ENCODE data around the gene EZH2. TPM values are rescaled to one million over a fixed set of nuclear protein-coding genes. Genes with fewer than 3 reads are reported as not detected.

Gene EZH2
- total RNA-seq, 1 donor from 2014 or later: 16.2 TPM

DNA sequence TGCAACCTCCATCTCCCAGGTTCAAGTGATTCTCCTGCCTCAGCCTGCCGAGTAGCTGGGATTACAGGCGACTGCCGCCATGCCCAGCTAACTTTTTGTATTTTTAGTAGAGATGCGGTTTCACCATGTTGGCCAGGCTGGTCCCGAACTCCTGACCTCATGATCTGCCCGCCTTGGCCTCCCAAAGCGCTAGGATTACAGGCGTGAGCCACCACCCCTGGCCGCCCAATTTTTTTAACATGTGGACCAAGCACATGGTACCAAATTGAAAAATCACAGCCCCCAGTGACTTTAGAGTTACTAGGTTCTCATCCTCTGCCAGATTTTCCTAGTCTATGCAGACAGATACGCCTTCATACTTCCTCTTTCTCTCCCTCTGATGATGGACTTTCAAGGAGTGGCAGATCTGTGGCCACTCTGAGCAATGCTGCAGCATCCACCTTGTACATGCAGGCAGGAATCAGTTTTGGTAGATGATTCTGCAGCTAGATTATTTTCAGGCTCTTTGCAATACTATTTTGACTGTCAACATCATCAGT lies 34.0 kb upstream of the EZH2 start:
- Histone ChIP-seq H3K27me3 (ENCODE audit: control insufficient read depth in 3 of 3, insufficient read depth in 3 of 3, low read length in 3 of 3) (peaks cover 0 to 5% (median 0%) of the 10 kb centered on the region in 3 donors), H3K9ac (ENCODE audit: low read depth in 1 of 3, low read length in 3 of 3) (no peak overlapping the region), H3K36me3 (ENCODE audit: control insufficient read depth in 3 of 3, insufficient read depth in 3 of 3, low read length in 3 of 3) (no peaks in the 10 kb centered on the region), H3K27ac (ENCODE audit: low read depth, low read length) (no peak overlapping the region), H3K9me3 (ENCODE audit: control insufficient read depth in 3 of 3, low read length in 3 of 3) (no peaks in the 10 kb centered on the region), H3K4me3 (ENCODE audit: low read length in 3 of 3) (no peak overlapping the region), H3K4me1 (ENCODE audit: control insufficient read depth in 3 of 3, insufficient read depth in 3 of 3, low read length in 3 of 3) (no peaks in the 10 kb centered on the region)

DNA sequence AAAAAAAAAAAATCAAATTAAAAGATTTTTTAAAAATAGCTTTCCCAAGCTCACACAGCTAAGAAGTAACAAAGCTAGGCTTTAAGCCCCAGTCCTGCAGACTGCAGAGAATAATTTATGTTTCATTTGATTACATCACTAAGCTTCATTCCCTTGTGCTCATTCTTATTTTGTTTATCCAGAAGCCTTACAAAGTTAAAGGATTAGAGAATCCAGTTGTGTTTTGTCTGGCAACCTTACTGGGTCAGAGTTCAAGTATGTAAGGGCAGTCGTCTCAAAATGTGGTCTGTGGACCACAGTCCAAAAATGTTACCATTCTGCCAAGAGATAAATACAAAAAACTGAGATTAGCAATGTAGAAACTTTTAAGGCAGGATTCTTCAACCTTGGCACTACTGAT lies 32.1 kb upstream of the EZH2 start:
- H3K27ac ChIP-seq (ENCODE audit: low read depth, low read length): no peak overlapping the region
- H3K36me3 ChIP-seq (ENCODE audit: control insufficient read depth in 3 of 3, insufficient read depth in 3 of 3, low read length in 3 of 3): no peaks in the 10 kb centered on the region
- H3K9ac ChIP-seq (ENCODE audit: low read depth in 1 of 3, low read length in 3 of 3): no peak overlapping the region
- no peaks in the 10 kb centered on the region for H3K9me3 ChIP-seq (ENCODE audit: control insufficient read depth in 3 of 3, low read length in 3 of 3)
- H3K27me3 ChIP-seq (ENCODE audit: control insufficient read depth in 3 of 3, insufficient read depth in 3 of 3, low read length in 3 of 3): peaks cover 0 to 11% (median 0%) of the 10 kb centered on the region in 3 donors
- no peak overlapping the region for H3K4me3 ChIP-seq (ENCODE audit: low read length in 3 of 3)
- H3K4me1 ChIP-seq (ENCODE audit: control insufficient read depth in 3 of 3, insufficient read depth in 3 of 3, low read length in 3 of 3): no peaks in the 10 kb centered on the region

DNA sequence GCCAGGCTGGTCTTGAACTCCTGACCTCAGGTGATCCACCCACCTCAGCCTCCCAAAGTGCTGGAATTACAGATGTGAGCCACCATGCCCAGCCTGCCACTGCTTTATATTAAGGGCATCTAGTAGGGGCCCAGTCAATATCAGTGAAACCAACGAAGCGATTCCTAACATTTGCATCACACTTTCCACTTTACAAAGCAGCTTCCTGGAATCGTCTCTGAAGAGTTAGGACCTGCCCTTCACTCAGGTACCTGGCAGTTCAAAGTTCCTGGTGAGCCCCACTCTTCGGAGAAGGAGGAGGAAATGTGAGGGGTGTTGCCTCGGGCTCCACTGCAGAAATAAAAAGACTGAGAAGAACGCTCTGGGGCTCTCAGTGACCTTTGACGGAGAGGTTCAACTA lies 31.1 kb upstream of the EZH2 start:
- Histone ChIP-seq H3K4me3 (ENCODE audit: low read length in 3 of 3) (no peak overlapping the region), H3K4me1 (ENCODE audit: control insufficient read depth in 3 of 3, insufficient read depth in 3 of 3, low read length in 3 of 3) (no peaks in the 10 kb centered on the region), H3K36me3 (ENCODE audit: control insufficient read depth in 3 of 3, insufficient read depth in 3 of 3, low read length in 3 of 3) (no peaks in the 10 kb centered on the region), H3K27me3 (ENCODE audit: control insufficient read depth in 3 of 3, insufficient read depth in 3 of 3, low read length in 3 of 3) (peaks cover 0 to 11% (median 5%) of the 10 kb centered on the region in 3 donors), H3K9me3 (ENCODE audit: control insufficient read depth in 3 of 3, low read length in 3 of 3) (no peaks in the 10 kb centered on the region), H3K27ac (ENCODE audit: low read depth, low read length) (no peak overlapping the region), H3K9ac (ENCODE audit: low read depth in 1 of 3, low read length in 3 of 3) (no peak overlapping the region)

DNA sequence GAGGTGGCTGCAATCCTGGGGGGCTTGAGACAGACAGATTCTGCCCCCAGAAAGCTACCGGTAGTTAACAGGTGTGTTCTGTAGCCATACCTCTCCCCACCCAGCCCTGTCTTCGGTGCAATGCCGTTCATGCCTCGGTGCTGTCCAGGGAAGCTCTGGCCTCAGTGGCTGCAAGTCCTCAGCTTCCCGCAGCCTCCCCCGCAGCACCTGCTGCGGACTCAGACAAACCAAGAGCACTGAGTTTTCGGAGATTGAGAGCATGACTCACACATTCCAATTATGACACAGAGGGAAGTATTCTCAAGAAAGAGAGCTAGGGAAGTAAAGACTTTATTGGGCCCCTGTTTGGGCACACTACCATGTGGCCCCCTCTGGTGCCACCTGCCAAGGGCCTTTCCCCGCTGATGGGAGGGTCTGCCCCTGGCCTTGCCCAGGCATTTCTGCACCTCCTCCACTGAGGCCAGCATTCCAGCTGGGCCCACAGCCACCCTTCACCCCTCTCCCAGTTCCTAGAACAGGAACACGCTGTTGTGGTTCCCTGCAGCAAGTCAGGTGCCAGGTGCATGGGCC lies 30.2 kb upstream of the EZH2 start:
- Histone ChIP-seq H3K9ac (ENCODE audit: low read depth in 1 of 3, low read length in 3 of 3) (no peak overlapping the region), H3K36me3 (ENCODE audit: control insufficient read depth in 3 of 3, insufficient read depth in 3 of 3, low read length in 3 of 3) (no peaks in the 10 kb centered on the region), H3K4me3 (ENCODE audit: low read length in 3 of 3) (no peak overlapping the region), H3K27me3 (ENCODE audit: control insufficient read depth in 3 of 3, insufficient read depth in 3 of 3, low read length in 3 of 3) (peaks cover 0 to 11% (median 8%) of the 10 kb centered on the region in 3 donors), H3K4me1 (ENCODE audit: control insufficient read depth in 3 of 3, insufficient read depth in 3 of 3, low read length in 3 of 3) (no peaks in the 10 kb centered on the region), H3K9me3 (ENCODE audit: control insufficient read depth in 3 of 3, low read length in 3 of 3) (no peaks in the 10 kb centered on the region), H3K27ac (ENCODE audit: low read depth, low read length) (no peak overlapping the region)

DNA sequence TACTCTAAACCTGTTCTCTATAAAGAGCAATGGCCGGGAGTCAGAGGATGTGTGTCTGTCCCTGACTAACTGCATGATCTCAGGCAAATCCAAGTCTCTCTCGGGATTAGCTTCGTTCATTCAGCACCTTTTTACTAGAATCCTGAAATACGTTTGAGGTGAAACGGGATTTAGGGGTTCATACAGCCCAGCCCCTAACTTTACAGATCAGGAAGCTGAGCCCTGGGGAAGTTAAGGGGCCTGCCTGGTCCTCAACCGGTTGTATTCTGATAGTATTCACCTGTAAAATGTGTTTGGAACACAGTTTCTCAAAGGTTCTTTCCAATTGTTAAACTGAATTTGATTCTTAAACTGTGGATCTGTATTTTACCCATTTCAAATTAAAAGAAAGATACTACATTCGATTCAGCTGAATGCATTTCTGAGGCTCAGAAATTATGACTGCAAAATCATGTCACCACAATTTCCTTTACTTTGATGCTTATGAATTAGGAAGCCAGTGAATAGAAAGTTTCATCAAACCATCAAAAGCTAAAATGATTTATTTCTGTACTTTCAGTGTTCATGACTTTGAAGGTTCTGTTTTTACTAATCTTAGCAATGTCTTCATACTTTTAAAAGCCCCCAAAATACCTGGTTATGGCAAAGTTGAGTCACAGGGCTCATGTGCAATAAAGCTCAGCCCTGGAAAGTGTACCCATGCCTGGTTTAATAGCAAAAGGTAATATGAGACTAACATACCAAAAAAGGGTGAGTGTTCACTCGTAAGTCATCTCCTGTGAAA lies 28.9 kb upstream of the EZH2 start:
- Histone ChIP-seq H3K9ac (ENCODE audit: low read depth in 1 of 3, low read length in 3 of 3) (no peak overlapping the region), H3K4me3 (ENCODE audit: low read length in 3 of 3) (no peak overlapping the region), H3K9me3 (ENCODE audit: control insufficient read depth in 3 of 3, low read length in 3 of 3) (no peaks in the 10 kb centered on the region), H3K4me1 (ENCODE audit: control insufficient read depth in 3 of 3, insufficient read depth in 3 of 3, low read length in 3 of 3) (no peaks in the 10 kb centered on the region), H3K27ac (ENCODE audit: low read depth, low read length) (no peak overlapping the region), H3K36me3 (ENCODE audit: control insufficient read depth in 3 of 3, insufficient read depth in 3 of 3, low read length in 3 of 3) (no peaks in the 10 kb centered on the region), H3K27me3 (ENCODE audit: control insufficient read depth in 3 of 3, insufficient read depth in 3 of 3, low read length in 3 of 3) (peaks cover 9 to 22% (median 15%) of the 10 kb centered on the region in 3 donors)

DNA sequence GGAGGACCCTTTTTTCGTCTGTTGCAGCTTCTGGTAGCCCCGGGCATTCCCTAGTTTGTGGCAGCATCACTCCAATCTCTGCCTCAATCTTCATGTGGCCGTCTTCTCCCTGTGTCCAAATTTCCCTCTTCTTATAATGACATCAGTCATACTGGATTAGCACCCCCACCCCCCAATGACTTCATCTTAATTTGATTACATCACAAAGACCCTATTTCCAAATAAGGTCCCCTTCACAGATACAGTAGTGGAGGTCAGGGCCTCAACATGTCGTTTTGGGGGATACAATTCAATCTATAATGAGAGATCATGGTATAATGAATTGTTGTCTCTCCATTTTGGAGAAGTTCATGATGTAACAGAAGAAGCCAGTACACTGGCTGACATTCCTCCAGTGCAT lies 28.1 kb upstream of the EZH2 start:
- Histone ChIP-seq H3K9ac (ENCODE audit: low read depth in 1 of 3, low read length in 3 of 3) (no peak overlapping the region), H3K27me3 (ENCODE audit: control insufficient read depth in 3 of 3, insufficient read depth in 3 of 3, low read length in 3 of 3) (peaks cover 9 to 22% (median 16%) of the 10 kb centered on the region in 3 donors), H3K36me3 (ENCODE audit: control insufficient read depth in 3 of 3, insufficient read depth in 3 of 3, low read length in 3 of 3) (no peaks in the 10 kb centered on the region), H3K27ac (ENCODE audit: low read depth, low read length) (no peak overlapping the region), H3K4me3 (ENCODE audit: low read length in 3 of 3) (no peak overlapping the region), H3K4me1 (ENCODE audit: control insufficient read depth in 3 of 3, insufficient read depth in 3 of 3, low read length in 3 of 3) (no peaks in the 10 kb centered on the region), H3K9me3 (ENCODE audit: control insufficient read depth in 3 of 3, low read length in 3 of 3) (no peaks in the 10 kb centered on the region)

DNA sequence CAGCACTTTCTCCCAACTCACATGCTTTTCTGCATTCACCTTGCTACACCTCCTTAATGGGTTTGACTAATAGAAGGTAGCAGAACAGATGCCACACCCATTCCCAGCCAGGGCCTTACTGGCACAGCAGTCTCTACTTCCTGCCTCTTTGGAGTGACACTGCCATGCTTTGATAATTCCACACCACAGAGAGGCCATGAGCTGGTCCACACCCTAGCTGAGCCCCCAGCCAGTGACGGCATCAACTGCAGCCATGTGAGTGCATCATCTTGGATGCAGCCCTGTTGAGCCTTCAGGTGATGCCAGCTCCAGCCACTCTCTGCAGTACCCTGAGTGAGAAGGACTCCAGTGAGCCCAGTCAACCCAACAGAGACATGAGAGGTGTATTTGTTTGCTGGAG lies 27.5 kb upstream of the EZH2 start:
- Histone ChIP-seq H3K4me3 (ENCODE audit: low read length in 3 of 3) (no peak overlapping the region), H3K27me3 (ENCODE audit: control insufficient read depth in 3 of 3, insufficient read depth in 3 of 3, low read length in 3 of 3) (peaks cover 9 to 22% (median 19%) of the 10 kb centered on the region in 3 donors), H3K4me1 (ENCODE audit: control insufficient read depth in 3 of 3, insufficient read depth in 3 of 3, low read length in 3 of 3) (no peaks in the 10 kb centered on the region), H3K9ac (ENCODE audit: low read depth in 1 of 3, low read length in 3 of 3) (no peak overlapping the region), H3K27ac (ENCODE audit: low read depth, low read length) (no peak overlapping the region), H3K9me3 (ENCODE audit: control insufficient read depth in 3 of 3, low read length in 3 of 3) (no peaks in the 10 kb centered on the region), H3K36me3 (ENCODE audit: control insufficient read depth in 3 of 3, insufficient read depth in 3 of 3, low read length in 3 of 3) (no peaks in the 10 kb centered on the region)

DNA sequence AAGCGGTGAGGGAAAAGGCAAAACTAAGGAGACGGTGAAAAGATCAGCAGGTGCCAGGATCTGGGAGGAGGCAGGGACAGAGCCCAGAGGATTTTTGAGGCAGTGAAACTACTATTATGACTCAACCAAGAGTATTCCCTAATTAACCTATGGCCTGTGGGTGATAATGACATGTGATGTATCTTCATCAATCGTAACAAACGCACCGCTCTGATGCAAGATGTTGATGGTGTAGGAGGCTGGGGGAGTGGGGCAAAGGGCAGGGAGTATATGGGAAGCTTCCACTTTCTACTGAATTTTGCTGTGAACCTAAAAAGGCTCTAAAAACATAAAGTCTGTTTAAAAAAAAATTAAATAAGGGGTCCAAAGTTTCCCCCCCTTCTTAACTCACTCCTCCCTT lies 25.5 kb upstream of the EZH2 start:
- Histone ChIP-seq H3K4me1 (ENCODE audit: control insufficient read depth in 3 of 3, insufficient read depth in 3 of 3, low read length in 3 of 3) (no peaks in the 10 kb centered on the region), H3K9ac (ENCODE audit: low read depth in 1 of 3, low read length in 3 of 3) (no peak overlapping the region), H3K27me3 (ENCODE audit: control insufficient read depth in 3 of 3, insufficient read depth in 3 of 3, low read length in 3 of 3) (peaks cover 9 to 23% (median 22%) of the 10 kb centered on the region in 3 donors), H3K36me3 (ENCODE audit: control insufficient read depth in 3 of 3, insufficient read depth in 3 of 3, low read length in 3 of 3) (no peaks in the 10 kb centered on the region), H3K9me3 (ENCODE audit: control insufficient read depth in 3 of 3, low read length in 3 of 3) (no peaks in the 10 kb centered on the region), H3K4me3 (ENCODE audit: low read length in 3 of 3) (no peak overlapping the region), H3K27ac (ENCODE audit: low read depth, low read length) (no peak overlapping the region)

DNA sequence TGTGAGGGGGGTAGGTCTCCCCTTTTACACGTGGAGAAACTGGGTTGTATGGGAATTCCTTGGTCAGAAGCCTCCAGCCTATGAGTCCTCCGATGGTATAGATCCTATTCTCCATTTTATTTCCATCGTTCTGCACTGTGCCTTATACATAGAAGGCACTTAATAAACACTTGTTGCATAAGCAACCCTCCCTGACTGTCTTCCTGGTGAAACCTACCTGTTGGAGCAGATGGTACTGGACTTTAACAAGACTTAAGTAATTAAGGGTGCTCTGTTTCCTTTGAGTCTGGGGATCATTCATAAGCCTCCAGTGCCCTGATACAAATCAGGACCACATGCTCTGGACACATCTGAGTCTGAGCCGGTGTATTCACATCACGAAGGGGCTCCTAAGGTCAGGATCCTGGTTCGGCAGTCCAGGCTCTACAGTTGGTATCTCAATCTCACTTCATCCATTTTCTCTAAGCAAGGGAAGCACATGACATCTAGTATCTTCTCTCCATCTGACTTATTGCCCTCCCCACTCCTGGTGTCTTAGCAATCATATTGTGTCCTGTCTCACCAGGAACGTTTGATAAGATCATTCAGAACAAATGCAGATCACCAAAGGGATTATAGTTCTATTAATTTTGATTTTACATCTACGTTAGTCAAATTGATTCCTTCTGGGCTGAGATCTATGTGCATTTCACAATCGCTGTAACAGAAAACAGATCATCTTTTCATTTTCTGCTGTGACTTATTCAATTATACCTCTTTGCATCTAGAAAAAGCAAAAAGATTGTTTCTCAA lies 22.8 kb upstream of the EZH2 start:
- no peak overlapping the region for H3K9ac ChIP-seq (ENCODE audit: low read depth in 1 of 3, low read length in 3 of 3)
- H3K4me3 ChIP-seq (ENCODE audit: low read length in 3 of 3): no peak overlapping the region
- H3K9me3 ChIP-seq (ENCODE audit: control insufficient read depth in 3 of 3, low read length in 3 of 3): no peaks in the 10 kb centered on the region
- H3K27me3 ChIP-seq (ENCODE audit: control insufficient read depth in 3 of 3, insufficient read depth in 3 of 3, low read length in 3 of 3): peaks cover 9 to 23% (median 16%) of the 10 kb centered on the region in 3 donors
- H3K4me1 ChIP-seq (ENCODE audit: control insufficient read depth in 3 of 3, insufficient read depth in 3 of 3, low read length in 3 of 3): no peaks in the 10 kb centered on the region
- H3K27ac ChIP-seq (ENCODE audit: low read depth, low read length): no peak overlapping the region
- H3K36me3 ChIP-seq (ENCODE audit: control insufficient read depth in 3 of 3, insufficient read depth in 3 of 3, low read length in 3 of 3): no peaks in the 10 kb centered on the region
